GM23248 (cell line): ENCODE results near the gene DUSP9.

Source experiments
- EZH2 ChIP-seq: fragments of 200-600 bp; sonication (generic); IDR thresholded peaks from 2 replicates; pipeline ENCODE4 v1.6.1; 2018; ENCODE audit warnings: antibody characterized with exemption, mild to moderate bottlenecking; ENCODE audit not compliant: insufficient read depth, poor library complexity, severe bottlenecking
- EZH2phosphoT487 ChIP-seq: fragments of 200-600 bp; sonication (generic); IDR thresholded peaks from 2 replicates; pipeline ENCODE4 v1.6.1; 2018; ENCODE audit warnings: antibody characterized with exemption, moderate library complexity, mild to moderate bottlenecking, low read depth; ENCODE audit not compliant: insufficient read depth

DNA sequence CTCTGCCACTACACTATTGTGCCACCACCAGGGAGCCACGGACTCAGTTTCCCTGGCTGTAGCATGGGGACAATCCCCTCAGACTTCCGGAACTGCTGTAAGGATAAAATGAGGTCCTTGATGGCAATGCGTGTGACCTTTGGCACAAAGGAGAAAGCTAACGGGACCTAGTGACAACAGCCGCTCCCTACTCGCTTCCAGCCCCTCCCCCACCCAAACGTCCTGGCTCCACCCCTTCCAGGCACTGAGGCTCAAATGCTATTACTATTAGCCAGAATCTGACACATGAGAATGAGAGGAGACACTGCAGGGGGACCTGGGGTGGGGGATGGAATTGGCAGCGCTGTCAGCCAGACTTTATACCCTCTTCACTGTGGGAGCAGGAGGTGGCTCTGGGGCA is 5.4 kb upstream of the DUSP9 start:
- TF ChIP-seq EZH2 (no peak), EZH2phosphoT487 (no peak)
